Loucy (cell line): Measurements from ENCODE around the gene SMIM5.
A peak's percentile ranks its signal among the peaks of the same experiment; 100 is the strongest.

Experiments used
- CTCF ChIP-seq: fragments of 200-600 bp; sonication (generic); conservative IDR thresholded peaks from 2 replicates; pipeline ENCODE4 v1.5.1; 2014; ENCODE audit warnings: mild to moderate bottlenecking, antibody characterized with exemption, low read length
- EZH2phosphoT487 ChIP-seq: fragments of 200-600 bp; IDR thresholded peaks from 2 replicates; pipeline ENCODE4 v1.6.1; 2018; ENCODE audit warnings: antibody characterized with exemption, mild to moderate bottlenecking, moderate library complexity, borderline replicate concordance

- TF ChIP-seq CTCF = 0 out of 2 replicates have a peak, but pooled peaks have one; percentile 10
- TF ChIP-seq EZH2phosphoT487 = no peak
Measured at GRCh38 chr17:75654176-75654575, 20.9 kb downstream of the SMIM5 start.
